Transverse colon (tissue), 4 donors: ENCODE results near the gene LRIG1. TPM values are rescaled to one million over a fixed set of nuclear protein-coding genes. Genes with fewer than 3 reads are reported as not detected.
A peak's percentile ranks its signal among the peaks of the same experiment; 100 is the strongest.

Source experiments
- DNase-seq: peaks from one replicate; pipeline ENCODE4 v3.0.0-alpha.2; 2019
- H3K27ac ChIP-seq, 4 donors: fragments of 200-600 bp; sonication (generic); 2 replicates each; pipeline ENCODE4 v1.5.1; 2016 to 2018; ENCODE audit warnings: inconsistent platforms in 4 of 4
- H3K27me3 ChIP-seq: fragments of 200-600 bp; sonication (generic); 2 replicates; pipeline ENCODE4 v1.5.1; 2017; ENCODE audit warnings: inconsistent platforms
- H3K36me3 ChIP-seq, 4 donors: fragments of 200-600 bp; sonication (generic); 2 replicates each; pipeline ENCODE4 v1.5.1; 2017 to 2019; ENCODE audit warnings: inconsistent platforms in 4 of 4
- H3K4me1 ChIP-seq, 4 donors: fragments of 200-600 bp; sonication (generic); 2 replicates each; pipeline ENCODE4 v1.5.1; 2017 to 2020; ENCODE audit warnings: inconsistent platforms in 4 of 4
- H3K4me3 ChIP-seq, 4 donors: fragments of 200-600 bp; sonication (generic); 1 replicate in 1 of 4; 2 replicates in 3 of 4; pipeline versions ENCODE4 v1.5.1 to v1.6.1; 2017 to 2019; ENCODE audit warnings: inconsistent platforms in 4 of 4
- H3K9me3 ChIP-seq, 2 donors: fragments of 200-600 bp; sonication (generic); 2 replicates each; pipeline ENCODE4 v1.5.1; 2017 to 2019; ENCODE audit warnings: inconsistent platforms in 2 of 2
- CTCF ChIP-seq, 5 experiments: fragments of 200-600 bp in 3 of 5; fragments of 450-650 bp in 2 of 5; sonication (generic) in 3 of 5; IDR thresholded peaks; 1 replicate in 2 of 5; 2 replicates in 3 of 5; pipeline ENCODE4 v1.5.1; 2016 to 2017; ENCODE audit warnings: antibody characterized with exemption in 5 of 5, inconsistent platforms in 3 of 5, mild to moderate bottlenecking in 2 of 5, moderate library complexity in 1 of 5
- EP300 ChIP-seq: sonication (generic); formaldehyde crosslinking; IDR thresholded peaks from one replicate; pipeline ENCODE4 v1.6.1; 2017; ENCODE audit warnings: antibody characterized with exemption, low read depth
- POLR2A ChIP-seq: fragments of 450-650 bp; IDR thresholded peaks from one replicate; pipeline ENCODE4 v1.6.1; 2016; ENCODE audit warnings: antibody characterized with exemption, mild to moderate bottlenecking, moderate library complexity
- POLR2AphosphoS5 ChIP-seq, 3 donors: sonication (generic); formaldehyde crosslinking; IDR thresholded peaks; one replicate each; pipeline ENCODE4 v1.6.1; 2016; ENCODE audit warnings: antibody characterized with exemption in 3 of 3
- WGBS, 2 donors: methylation state at CpG; one replicate each; pipeline ENCODE4 v1.1.5; 2018; ENCODE audit warnings: low coverage in 1 of 2; 5-methylcytosine and 5-hydroxymethylcytosine counted together
- in situ Hi-C, 4 donors: fragments of 200-750 bp; cut with MboI; loops; one replicate each; pipeline versions ENCODE4 v1.15.0 to v1.15.1; 2017; ENCODE audit warnings: low sequenced_read_pairs in 3 of 4, low pct_ligation_motif_present in 1 of 4, low pct_unique_long_range_greater_than_20kb in 1 of 4
- intact Hi-C: fragments of 100-400 bp; cut with DNase I; formaldehyde crosslinking; loops from one replicate; pipeline ENCODE4 v1.15.1; 2023; ENCODE audit warnings: low total_unique reads
- total RNA-seq, 4 donors: library from RNA; depleted of rRNA; stranded (reverse); fragments of >200 nt; gene quantifications; one replicate each; pipeline ENCODE4 v1.1.0, GENCODE V29; 2016

LRIG1 gene
- total RNA-seq, 4 donors from 2014 or later: 67.2 to 87.6 (median 79.3) TPM

GRCh38 chr3:66489115-66489514, 11.7 kb downstream of the LRIG1 start:
- Histone ChIP-seq H3K36me3 (no peaks in the 10 kb centered on the region), H3K9me3 (no peaks in the 10 kb centered on the region), H3K27me3 (no peaks in the 10 kb centered on the region), H3K4me3 (no peak overlapping the region), H3K4me1 (peaks cover 38 to 97% (median 77%) of the 10 kb centered on the region in 4 donors), H3K27ac (peak overlapping the region; percentile 94 to 99 (median 96))
- no peak for TF ChIP-seq POLR2AphosphoS5 (IDR thresholded peaks at IDR 0.05)
- no peak for TF ChIP-seq EP300
- no peak for TF ChIP-seq CTCF (IDR thresholded peaks at IDR 0.05)
- TF ChIP-seq POLR2A: no peak
- in situ Hi-C loops (no loop called here), intact Hi-C loops (no loop called here)
- no peak for DNase-seq
- WGBS, 2 donors: 96% methylated on average over 2 of the region's 2 CpGs; no CpG with 5 or more reads in 1 of the 2 donors

- Histone ChIP-seq H3K9me3 (no peaks in the 10 kb centered on the region), H3K4me1 (peaks cover 40 to 97% (median 77%) of the 10 kb centered on the region in 4 donors), H3K27me3 (no peaks in the 10 kb centered on the region), H3K27ac (peak overlapping the region; percentile 94 to 99 (median 96)), H3K36me3 (no peaks in the 10 kb centered on the region), H3K4me3 (no peak overlapping the region)
- DNase-seq: no peak
- intact Hi-C loops: no loop called here
- in situ Hi-C loops: no loop called here
- TF ChIP-seq CTCF (IDR thresholded peaks at IDR 0.05): no peak
- TF ChIP-seq EP300: no peak
- no peak for TF ChIP-seq POLR2A
- TF ChIP-seq POLR2AphosphoS5 (IDR thresholded peaks at IDR 0.05): no peak
- 75 to 100% methylated on average over 1 to 4 of the region's 4 CpGs for WGBS, 2 donors
These were observed 12.3 kb downstream of the LRIG1 start for GRCh38 chr3:66488492-66488891.

GRCh38 chr3:66487465-66487864, 13.4 kb downstream of the LRIG1 start:
- intact Hi-C loops (no loop called here), in situ Hi-C loops (no loop called here)
- H3K9me3 ChIP-seq: no peaks in the 10 kb centered on the region
- peaks cover 41 to 97% (median 77%) of the 10 kb centered on the region in 4 donors for H3K4me1 ChIP-seq
- H3K27me3 ChIP-seq: no peaks in the 10 kb centered on the region
- 29 to 47% methylated on average over 5 of the region's 5 CpGs for WGBS, 2 donors
- no peak for DNase-seq
- H3K27ac ChIP-seq: peak overlapping the region; percentile 94 to 99 (median 96)
- TF ChIP-seq POLR2A (no peak), POLR2AphosphoS5 (IDR thresholded peaks at IDR 0.05) (peak in 2 of 3 donors; percentile 32 to 61)
- no peak overlapping the region for H3K4me3 ChIP-seq
- H3K36me3 ChIP-seq: no peaks in the 10 kb centered on the region

- intact Hi-C loops: no loop called here
- Histone ChIP-seq H3K4me1 (peaks cover 41 to 97% (median 78%) of the 10 kb centered on the region in 4 donors), H3K27ac (peak overlapping the region; percentile 94 to 99 (median 96)), H3K36me3 (no peaks in the 10 kb centered on the region), H3K27me3 (no peaks in the 10 kb centered on the region), H3K4me3 (no peak overlapping the region), H3K9me3 (no peaks in the 10 kb centered on the region)
- in situ Hi-C loops: no loop called here
- DNase-seq: no peak
- 71 to 73% methylated on average over 5 of the region's 5 CpGs for WGBS, 2 donors
- no peak for TF ChIP-seq CTCF (IDR thresholded peaks at IDR 0.05)
- TF ChIP-seq EP300: no peak
- TF ChIP-seq POLR2A: no peak
- peak in 1 of 3 donors; percentile 51 for TF ChIP-seq POLR2AphosphoS5 (IDR thresholded peaks at IDR 0.05)
These were observed 14.2 kb downstream of the LRIG1 start for GRCh38 chr3:66486646-66487045.

- Histone ChIP-seq H3K27ac (peak overlapping the region; percentile 94 to 99 (median 96)), H3K36me3 (no peaks in the 10 kb centered on the region), H3K27me3 (no peaks in the 10 kb centered on the region), H3K9me3 (no peaks in the 10 kb centered on the region), H3K4me3 (no peak overlapping the region), H3K4me1 (peaks cover 41 to 97% (median 78%) of the 10 kb centered on the region in 4 donors)
- TF ChIP-seq EP300 (no peak), POLR2A (no peak), CTCF (IDR thresholded peaks at IDR 0.05) (no peak), POLR2AphosphoS5 (IDR thresholded peaks at IDR 0.05) (no peak)
- DNase-seq: no peak
- WGBS, 2 donors: 60 to 67% methylated on average over 1 to 6 of the region's 6 CpGs
- in situ Hi-C loops (no loop called here), intact Hi-C loops (no loop called here)
These were observed 14.6 kb downstream of the LRIG1 start for GRCh38 chr3:66486202-66486601.
